CD14-positive monocyte (primary cell): ENCODE data around the gene ABCG4. TPM values are rescaled to one million over a fixed set of nuclear protein-coding genes. Genes with fewer than 3 reads are reported as not detected.

ENCODE experiments used
- DNase-seq, 3 donors: peaks; one replicate each; pipeline ENCODE4 v3.0.0-alpha.2; 2011 to 2022
- H2AFZ ChIP-seq: 2 replicates; pipeline ENCODE4 v1.6.0; 2012; ENCODE audit warnings: mild to moderate bottlenecking, low read depth, low read length, inconsistent platforms; ENCODE audit not compliant: insufficient read depth, poor library complexity, severe bottlenecking
- H3K27ac ChIP-seq, 2 donors: 1 replicate in 1 of 2; 2 replicates in 1 of 2; pipeline ENCODE4 v1.5.1; 2012 to 2013; ENCODE audit warnings: low read length in 2 of 2, control low read depth in 1 of 2, inconsistent platforms in 1 of 2, low read depth in 1 of 2, mild to moderate bottlenecking in 1 of 2
- H3K27me3 ChIP-seq, 2 donors: one replicate each; pipeline versions ENCODE4 v1.6.0 to v1.6.1; 2011 to 2013; ENCODE audit warnings: low read length in 2 of 2; ENCODE audit not compliant: control insufficient read depth in 2 of 2, insufficient read depth in 2 of 2
- H3K36me3 ChIP-seq, 2 donors: replicated peaks in 1 of 2; 1 replicate in 1 of 2; 2 replicates in 1 of 2; pipeline versions ENCODE4 v1.5.1 to v1.6.1; 2012 to 2013; ENCODE audit warnings: low read length in 2 of 2, control low read depth in 1 of 2, inconsistent platforms in 1 of 2, mild to moderate bottlenecking in 1 of 2; ENCODE audit not compliant: insufficient read depth in 2 of 2, control insufficient read depth in 1 of 2
- H3K4me1 ChIP-seq, 2 donors: 1 replicate in 1 of 2; 2 replicates in 1 of 2; pipeline versions ENCODE4 v1.5.1 to v1.6.1; 2012 to 2013; ENCODE audit warnings: low read length in 2 of 2, control low read depth in 1 of 2, inconsistent platforms in 1 of 2, mild to moderate bottlenecking in 1 of 2, moderate library complexity in 1 of 2; ENCODE audit not compliant: insufficient read depth in 2 of 2, control insufficient read depth in 1 of 2
- H3K4me2 ChIP-seq: replicated peaks from 2 replicates; pipeline ENCODE3; 2012; ENCODE audit warnings: low read length, moderate library complexity, mild to moderate bottlenecking; ENCODE audit not compliant: poor library complexity, severe bottlenecking; ENCODE audit errors: extremely low read depth
- H3K4me3 ChIP-seq, 3 experiments: fragments of 200-600 bp in 1 of 3; sonication (generic) in 1 of 3; replicated peaks in 1 of 3; 1 replicate in 2 of 3; 2 replicates in 1 of 3; pipeline ENCODE4 v1.5.1; 2011 to 2013; ENCODE audit warnings: low read length in 3 of 3, mild to moderate bottlenecking in 3 of 3, control low read depth in 2 of 3, low read depth in 2 of 3, inconsistent platforms in 1 of 3, moderate library complexity in 1 of 3
- H3K79me2 ChIP-seq: 2 replicates; pipeline ENCODE4 v1.6.0; 2012; ENCODE audit warnings: mild to moderate bottlenecking, control low read depth, inconsistent platforms, low read length, moderate library complexity; ENCODE audit not compliant: insufficient read depth
- H3K9ac ChIP-seq: 2 replicates; pipeline ENCODE4 v1.6.0; 2017; ENCODE audit warnings: low read length, mild to moderate bottlenecking; ENCODE audit not compliant: insufficient read depth, poor library complexity, severe bottlenecking
- H3K9me3 ChIP-seq, 2 donors: replicated peaks in 1 of 2; 1 replicate in 1 of 2; 2 replicates in 1 of 2; pipeline versions ENCODE4 v1.5.1 to v1.6.1; 2012 to 2013; ENCODE audit warnings: low read length in 2 of 2, control low read depth in 1 of 2; ENCODE audit not compliant: control insufficient read depth in 1 of 2, insufficient read depth in 1 of 2
- H4K20me1 ChIP-seq: 2 replicates; pipeline ENCODE4 v1.6.0; 2012; ENCODE audit warnings: mild to moderate bottlenecking, low read length, control low read depth, moderate library complexity; ENCODE audit not compliant: insufficient read depth
- H3K27ac Mint-ChIP-seq, 7 donors: one replicate each; pipeline ENCODE4 v1.8.0; 2020; ENCODE audit warnings: mild to moderate bottlenecking in 7 of 7, mixed read lengths in 7 of 7, moderate library complexity in 6 of 7, inconsistent platforms in 2 of 7
- H3K27me3 Mint-ChIP-seq, 3 donors: one replicate each; pipeline ENCODE4 v1.8.0; 2021 to 2022; ENCODE audit warnings: low read depth in 3 of 3, mild to moderate bottlenecking in 3 of 3, mixed read lengths in 3 of 3, moderate library complexity in 3 of 3, inconsistent platforms in 1 of 3
- H3K36me3 Mint-ChIP-seq, 2 donors: one replicate each; pipeline ENCODE4 v1.8.0; 2020; ENCODE audit warnings: mixed read lengths in 2 of 2, inconsistent platforms in 1 of 2, mild to moderate bottlenecking in 1 of 2
- H3K4me1 Mint-ChIP-seq: one replicate; pipeline ENCODE4 v1.8.0; 2020; ENCODE audit warnings: mild to moderate bottlenecking, mixed read lengths
- H3K4me3 Mint-ChIP-seq, 2 donors: one replicate each; pipeline ENCODE4 v1.8.0; 2020; ENCODE audit warnings: mild to moderate bottlenecking in 2 of 2, mixed read lengths in 2 of 2, moderate library complexity in 1 of 2
- H3K9me3 Mint-ChIP-seq, 7 donors: one replicate each; pipeline ENCODE4 v1.8.0; 2020 to 2022; ENCODE audit warnings: mixed read lengths in 7 of 7, mild to moderate bottlenecking in 6 of 7, moderate library complexity in 6 of 7, inconsistent platforms in 2 of 7
- CTCF ChIP-seq: fragments of 200-600 bp; IDR thresholded peaks from one replicate; pipeline ENCODE4 v1.8.0; 2022; ENCODE audit warnings: antibody characterized with exemption, mild to moderate bottlenecking
- WGBS: methylation state at CpG from one replicate; pipeline ENCODE4 v1.1.5; 2013; ENCODE audit warnings: missing lambda C conversion rate; ENCODE audit not compliant: insufficient coverage; 5-methylcytosine and 5-hydroxymethylcytosine counted together
- intact Hi-C, 2 donors: fragments of 100-400 bp; cut with micrococcal nuclease; formaldehyde crosslinking; loops; one replicate each; pipeline versions ENCODE4 v1.15.0 to v1.15.1; 2023
- polyA plus RNA-seq, 3 donors: library from polyadenylated mRNA; depleted of rRNA in 1 of 3; unstranded in 2 of 3; stranded (reverse) in 1 of 3; fragments of 300-500 nt in 2 of 3; fragments of >200 nt in 1 of 3; fragmentation: Illumina TruSeq in 2 of 3; gene quantifications; 1 replicate in 2 of 3; 2 replicates in 1 of 3; pipeline ENCODE4 v1.2.3, GENCODE V29; 2012 to 2021

ABCG4 gene
- polyA plus RNA-seq, 3 donors, result 0.04 TPM; not detected in 2

- Histone ChIP-seq H2AFZ (no peak overlapping the region), H3K36me3 (peaks cover 32 to 64% of the 10 kb centered on the region in 2 donors), H3K4me1 (peaks cover 11 to 19% of the 10 kb centered on the region in 2 donors), H3K9ac (no peak overlapping the region), H3K4me3 (no peak overlapping the region), H3K4me2 (no peak overlapping the region), H3K27ac (no peak overlapping the region), H3K79me2 (peaks cover 33% of the 10 kb centered on the region), H4K20me1 (peaks cover 24% of the 10 kb centered on the region), H3K9me3 (no peaks in the 10 kb centered on the region), H3K27me3 (no peaks in the 10 kb centered on the region)
- H3K4me1 Mint-ChIP-seq, result peaks cover 20% of the 10 kb centered on the region
- intact Hi-C loops, result no loop called here
- H3K4me3 Mint-ChIP-seq, result no peak overlapping the region
- peaks cover 44 to 60% of the 10 kb centered on the region in 2 donors for H3K36me3 Mint-ChIP-seq
- DNase-seq, result no peak
- no peaks in the 10 kb centered on the region for H3K9me3 Mint-ChIP-seq
- WGBS, result 100% methylated on average over 3 of the region's 6 CpGs
- no peak for TF ChIP-seq CTCF
- H3K27ac Mint-ChIP-seq, result peak overlapping the region in 1 of 7 donors; percentile 45
- H3K27me3 Mint-ChIP-seq, result peaks cover 0 to 2% (median 0%) of the 10 kb centered on the region in 3 donors
These were observed 23.0 kb upstream of the ABCG4 start for GRCh38 chr11:119125821-119126220.

- Histone ChIP-seq H3K36me3 (peaks cover 42 to 74% of the 10 kb centered on the region in 2 donors), H3K27ac (no peak overlapping the region), H3K79me2 (peaks cover 30% of the 10 kb centered on the region)
These were observed 22.1 kb upstream of the ABCG4 start for GRCh38 chr11:119126675-119127268.

More at GRCh38 chr11:119126675-119127268, 22.1 kb upstream of the ABCG4 start:
- no peak overlapping the region for H3K4me3 Mint-ChIP-seq
- peaks cover 9 to 14% of the 10 kb centered on the region in 2 donors for H3K4me1 ChIP-seq
- intact Hi-C loops, result no loop called here
- H3K9me3 Mint-ChIP-seq, result no peaks in the 10 kb centered on the region
- H3K27me3 ChIP-seq, result no peaks in the 10 kb centered on the region
- H3K36me3 Mint-ChIP-seq, result peaks cover 53 to 70% of the 10 kb centered on the region in 2 donors
- TF ChIP-seq CTCF, result no peak
- DNase-seq, result no peak
- H2AFZ ChIP-seq, result no peak overlapping the region
- H3K9ac ChIP-seq, result no peak overlapping the region
- WGBS, result 100% methylated on average over 1 of the region's 5 CpGs
- peaks cover 24% of the 10 kb centered on the region for H4K20me1 ChIP-seq
- H3K4me1 Mint-ChIP-seq, result peaks cover 18% of the 10 kb centered on the region
- H3K4me3 ChIP-seq, result no peak overlapping the region
- peak overlapping the region in 1 of 7 donors; percentile 60 for H3K27ac Mint-ChIP-seq
- no peak overlapping the region for H3K4me2 ChIP-seq
- H3K27me3 Mint-ChIP-seq, result no peaks in the 10 kb centered on the region
- H3K9me3 ChIP-seq, result no peaks in the 10 kb centered on the region
